Fibroblast of lung (primary cell): ENCODE measurements around the gene UTP25. TPM values are rescaled to one million over a fixed set of nuclear protein-coding genes. Genes with fewer than 3 reads are reported as not detected.

Experiments
- DNase-seq, 2 donors: peaks; one replicate each; pipeline versions ENCODE4 v3.0.0 to v3.0.0-alpha.2; 2010; ENCODE audit warnings: low read depth in 2 of 2
- H2AFZ ChIP-seq: 2 replicates; pipeline ENCODE4 v1.5.1; 2012; ENCODE audit warnings: low read length, control low read depth, inconsistent platforms
- H3K27ac ChIP-seq: 2 replicates; pipeline ENCODE4 v1.5.1; 2011; ENCODE audit warnings: low read length, control low read depth; ENCODE audit not compliant: insufficient read depth
- H3K27me3 ChIP-seq: 2 replicates; pipeline ENCODE4 v1.5.1; 2011; ENCODE audit warnings: mild to moderate bottlenecking, low read length; ENCODE audit not compliant: control insufficient read depth, insufficient read depth
- H3K36me3 ChIP-seq: 2 replicates; pipeline ENCODE4 v1.5.1; 2011; ENCODE audit warnings: low read length; ENCODE audit not compliant: control insufficient read depth, insufficient read depth
- H3K4me1 ChIP-seq: 2 replicates; pipeline ENCODE4 v1.5.1; 2011; ENCODE audit warnings: low read length; ENCODE audit not compliant: control insufficient read depth, insufficient read depth; ENCODE audit errors: extremely low read depth
- H3K4me2 ChIP-seq: 2 replicates; pipeline ENCODE4 v1.5.1; 2011; ENCODE audit warnings: low read length, control low read depth; ENCODE audit not compliant: insufficient read depth; ENCODE audit errors: extremely low read depth
- H3K4me3 ChIP-seq, 4 experiments: fragments of 200-600 bp in 1 of 4; sonication (generic) in 1 of 4; replicated peaks in 1 of 4; 2 replicates each; pipeline ENCODE4 v1.5.1; 2011 to 2016; ENCODE audit warnings: low read length in 4 of 4, low read depth in 3 of 4, mild to moderate bottlenecking in 3 of 4, control low read depth in 2 of 4, inconsistent platforms in 1 of 4, mixed read lengths in 1 of 4; ENCODE audit not compliant: insufficient read depth in 1 of 4; ENCODE audit errors: control extremely low read depth in 1 of 4
- H3K79me2 ChIP-seq: 2 replicates; pipeline ENCODE4 v1.5.1; 2012; ENCODE audit warnings: mild to moderate bottlenecking, low read length, inconsistent platforms; ENCODE audit not compliant: control insufficient read depth, insufficient read depth
- H3K9ac ChIP-seq: 2 replicates; pipeline ENCODE4 v1.5.1; 2011; ENCODE audit warnings: mild to moderate bottlenecking, low read length, control low read depth; ENCODE audit not compliant: insufficient read depth
- H3K9me3 ChIP-seq: 2 replicates; pipeline ENCODE4 v1.5.1; 2012; ENCODE audit warnings: low read depth, low read length; ENCODE audit not compliant: control insufficient read depth, insufficient read depth
- H4K20me1 ChIP-seq: 2 replicates; pipeline ENCODE4 v1.5.1; 2011; ENCODE audit warnings: low read length; ENCODE audit not compliant: control insufficient read depth, insufficient read depth; ENCODE audit errors: extremely low read depth
- EZH2 ChIP-seq: IDR thresholded peaks from 2 replicates; pipeline ENCODE4 v1.5.1; 2012; ENCODE audit warnings: low read length, control low read depth, mild to moderate bottlenecking; ENCODE audit errors: missing control alignments
- polyA plus RNA-seq, 2 donors: library from polyadenylated mRNA; depleted of rRNA in 1 of 2; stranded (reverse) in 1 of 2; unstranded in 1 of 2; fragments of >200 nt; gene quantifications; 2 replicates each; pipeline ENCODE4 v1.2.1, GENCODE V29; 2011 to 2012; ENCODE audit warnings: missing spikeins in 1 of 2
- total RNA-seq: library from RNA; depleted of rRNA; stranded (reverse); fragments of >200 nt; gene quantifications from 2 replicates; pipeline ENCODE4 v1.2.1, GENCODE V29; 2014
- TF ChIP-seq, protein P1 (sequence below), 2 donors: IDR thresholded peaks in 1 of 2; conservative IDR thresholded peaks in 1 of 2; 1 replicate in 1 of 2; 2 replicates in 1 of 2; pipeline ENCODE4 v1.5.1; 2011 to 2012; ENCODE audit warnings: low read length in 2 of 2, control low read depth in 1 of 2, inconsistent platforms in 1 of 2, low read depth in 1 of 2, mild to moderate bottlenecking in 1 of 2

The UTP25 gene
- total and polyA plus RNA-seq, 2 donors (not counting 1 experiment from before 2014, with no cell fraction given), result 10.4 to 12.3 TPM

DNA sequence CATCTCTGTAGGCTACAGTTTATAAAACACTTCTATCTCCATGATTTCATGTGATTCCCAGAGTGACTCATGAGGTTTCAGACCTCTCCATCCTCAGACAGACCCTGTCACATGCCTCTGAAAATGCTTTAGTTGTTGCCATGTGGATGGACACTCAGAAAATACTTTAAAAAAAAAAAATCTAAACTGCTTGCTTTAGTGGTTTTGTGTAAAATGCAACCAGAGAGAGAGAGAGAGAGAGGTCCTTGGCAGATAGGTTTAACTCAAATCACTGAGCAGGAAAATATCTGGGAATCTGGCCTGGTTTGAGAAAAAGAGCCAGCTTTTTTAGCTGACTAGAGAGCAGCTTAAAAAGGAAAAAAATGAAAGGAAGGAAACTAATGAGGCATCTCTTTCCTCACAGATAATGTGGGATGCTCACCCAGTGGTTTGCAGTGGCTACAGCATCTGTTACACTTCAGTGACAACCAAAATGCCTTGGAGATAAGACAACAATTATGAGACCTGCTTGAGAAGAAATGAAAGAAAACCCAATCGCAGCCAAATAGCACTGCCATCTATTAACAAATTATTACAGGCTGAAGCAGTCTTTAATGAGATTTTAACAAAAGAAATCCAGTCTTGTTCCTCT, 55.7 kb downstream of the UTP25 start:
- H3K27me3 ChIP-seq, result peaks cover 9% of the 10 kb centered on the region
- H3K9ac ChIP-seq, result no peak overlapping the region
- no peaks in the 10 kb centered on the region for H3K79me2 ChIP-seq
- peaks cover 19% of the 10 kb centered on the region for H3K4me1 ChIP-seq
- H2AFZ ChIP-seq, result peak overlapping the region; percentile 9
- H4K20me1 ChIP-seq, result no peaks in the 10 kb centered on the region
- peak; percentile 87 to 95 for DNase-seq
- H3K4me3 ChIP-seq, result no peak overlapping the region
- no peaks in the 10 kb centered on the region for H3K36me3 ChIP-seq
- no peaks in the 10 kb centered on the region for H3K9me3 ChIP-seq
- no peak overlapping the region for H3K4me2 ChIP-seq
- TF ChIP-seq, protein P1, sequence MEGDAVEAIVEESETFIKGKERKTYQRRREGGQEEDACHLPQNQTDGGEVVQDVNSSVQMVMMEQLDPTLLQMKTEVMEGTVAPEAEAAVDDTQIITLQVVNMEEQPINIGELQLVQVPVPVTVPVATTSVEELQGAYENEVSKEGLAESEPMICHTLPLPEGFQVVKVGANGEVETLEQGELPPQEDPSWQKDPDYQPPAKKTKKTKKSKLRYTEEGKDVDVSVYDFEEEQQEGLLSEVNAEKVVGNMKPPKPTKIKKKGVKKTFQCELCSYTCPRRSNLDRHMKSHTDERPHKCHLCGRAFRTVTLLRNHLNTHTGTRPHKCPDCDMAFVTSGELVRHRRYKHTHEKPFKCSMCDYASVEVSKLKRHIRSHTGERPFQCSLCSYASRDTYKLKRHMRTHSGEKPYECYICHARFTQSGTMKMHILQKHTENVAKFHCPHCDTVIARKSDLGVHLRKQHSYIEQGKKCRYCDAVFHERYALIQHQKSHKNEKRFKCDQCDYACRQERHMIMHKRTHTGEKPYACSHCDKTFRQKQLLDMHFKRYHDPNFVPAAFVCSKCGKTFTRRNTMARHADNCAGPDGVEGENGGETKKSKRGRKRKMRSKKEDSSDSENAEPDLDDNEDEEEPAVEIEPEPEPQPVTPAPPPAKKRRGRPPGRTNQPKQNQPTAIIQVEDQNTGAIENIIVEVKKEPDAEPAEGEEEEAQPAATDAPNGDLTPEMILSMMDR (conservative IDR thresholded peaks at IDR 0.05 in 1 of 2, IDR thresholded peaks at IDR 0.05 in 1 of 2; ENCODE audit: low read depth in 1 of 2, low read length in 2 of 2), result peak in 1 of 2 donors; percentile 7
- TF ChIP-seq EZH2, result no peak
- peak overlapping the region; percentile 64 for H3K27ac ChIP-seq

DNA sequence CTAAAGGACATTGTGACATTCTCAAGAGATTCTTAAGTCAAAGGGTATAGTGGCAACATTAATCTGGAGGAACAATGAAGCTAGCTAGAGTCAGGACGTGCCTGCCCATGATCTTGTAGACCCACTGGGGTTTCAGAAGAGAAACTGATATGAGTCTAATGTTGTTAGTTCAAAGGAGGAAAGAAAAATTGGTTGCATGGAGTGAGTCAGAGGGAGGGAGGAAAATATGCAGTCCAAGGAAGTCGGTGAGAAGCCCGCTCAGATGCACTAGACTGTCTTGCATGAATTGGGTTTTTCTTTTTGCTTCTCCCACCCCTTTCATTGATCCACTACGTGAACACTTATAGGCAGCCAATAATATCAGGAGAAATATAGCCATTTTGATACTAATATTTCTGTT, 56.5 kb downstream of the UTP25 start:
- Histone ChIP-seq H3K27ac (peak overlapping the region; percentile 64), H3K36me3 (no peaks in the 10 kb centered on the region), H3K27me3 (peaks cover 9% of the 10 kb centered on the region), H3K4me2 (peak overlapping the region; percentile 1), H3K4me1 (peaks cover 19% of the 10 kb centered on the region), H3K4me3 (no peak overlapping the region), H3K9ac (no peak overlapping the region), H3K9me3 (no peaks in the 10 kb centered on the region), H4K20me1 (no peaks in the 10 kb centered on the region), H2AFZ (no peak overlapping the region), H3K79me2 (no peaks in the 10 kb centered on the region)
- DNase-seq, result peak; percentile 43 to 80
- no peak for TF ChIP-seq EZH2
- TF ChIP-seq, protein P1 (conservative IDR thresholded peaks at IDR 0.05 in 1 of 2, IDR thresholded peaks at IDR 0.05 in 1 of 2; ENCODE audit: low read depth in 1 of 2, low read length in 2 of 2), result no peak

- H2AFZ ChIP-seq, result no peak overlapping the region
- H3K4me3 ChIP-seq, result no peak overlapping the region
- peak overlapping the region; percentile 1 for H3K4me2 ChIP-seq
- peaks cover 19% of the 10 kb centered on the region for H3K4me1 ChIP-seq
- peak overlapping the region; percentile 49 for H3K27ac ChIP-seq
- H3K79me2 ChIP-seq, result no peaks in the 10 kb centered on the region
- H3K9ac ChIP-seq, result no peak overlapping the region
- H3K27me3 ChIP-seq, result peaks cover 9% of the 10 kb centered on the region
- H3K9me3 ChIP-seq, result no peaks in the 10 kb centered on the region
- DNase-seq, result peak; percentile 99 to 100
- no peak for TF ChIP-seq EZH2
- TF ChIP-seq, protein P1 (conservative IDR thresholded peaks at IDR 0.05 in 1 of 2, IDR thresholded peaks at IDR 0.05 in 1 of 2; ENCODE audit: low read depth in 1 of 2, low read length in 2 of 2), result no peak
- H4K20me1 ChIP-seq, result no peaks in the 10 kb centered on the region
- H3K36me3 ChIP-seq, result no peaks in the 10 kb centered on the region
These were observed 56.9 kb downstream of the UTP25 start for GRCh38 chr1:209884665-209885117.
